Measurements from ENCODE around the gene CACNA1S. TPM values are rescaled to one million over a fixed set of nuclear protein-coding genes. Genes with fewer than 3 reads are reported as not detected.

The CACNA1S gene
- total RNA-seq, 1 donor from 2014 or later = not detected

GRCh38 chr1:201145816-201146215 lies 33.6 kb upstream of the CACNA1S start:
- no peak overlapping the region for H3K27ac Mint-ChIP-seq
- no peak overlapping the region for H3K4me3 Mint-ChIP-seq
- TF ChIP-seq CTCF (IDR thresholded peaks at IDR 0.05; ENCODE audit: unreplicated experiment) = no peak
- H3K9me3 Mint-ChIP-seq = no peaks in the 10 kb centered on the region
- H3K36me3 Mint-ChIP-seq = peaks cover 55% of the 10 kb centered on the region
- peaks cover 2% of the 10 kb centered on the region for H3K4me1 Mint-ChIP-seq
- H3K27me3 Mint-ChIP-seq (ENCODE audit: low read depth) = no peaks in the 10 kb centered on the region
- no peak for DNase-seq (ENCODE audit: low spot score in 2 of 2, unreplicated experiment in 2 of 2)

- Mint-ChIP-seq H3K36me3 (peaks cover 55% of the 10 kb centered on the region), H3K4me1 (peaks cover 4% of the 10 kb centered on the region), H3K27ac (no peak overlapping the region), H3K27me3 (ENCODE audit: low read depth) (no peaks in the 10 kb centered on the region), H3K4me3 (no peak overlapping the region), H3K9me3 (no peaks in the 10 kb centered on the region)
- no peak for DNase-seq (ENCODE audit: low spot score in 2 of 2, unreplicated experiment in 2 of 2)
- TF ChIP-seq CTCF (IDR thresholded peaks at IDR 0.05; ENCODE audit: unreplicated experiment) = no peak
Measured at GRCh38 chr1:201145132-201145531, 32.9 kb upstream of the CACNA1S start.

DNA sequence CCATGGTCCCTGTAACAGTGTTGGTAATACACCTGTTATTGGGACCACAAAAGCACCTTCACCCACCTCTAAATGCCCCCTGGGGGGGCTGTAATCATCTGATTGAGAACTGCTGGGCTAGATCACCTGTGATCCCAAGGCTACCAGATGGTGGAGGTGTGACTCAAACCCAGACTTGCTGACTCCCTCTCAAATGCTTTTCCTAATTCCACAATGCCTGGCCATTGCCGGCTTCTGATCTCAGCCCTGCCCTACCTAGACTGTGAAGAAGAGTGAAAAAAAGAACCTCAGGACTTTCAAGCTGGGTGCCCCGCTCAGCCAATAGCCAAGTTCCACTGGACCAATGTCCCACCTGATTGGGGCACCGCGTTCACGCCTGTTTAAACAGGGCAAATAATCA lies 32.5 kb upstream of the CACNA1S start:
- no peak for DNase-seq (ENCODE audit: low spot score in 2 of 2, unreplicated experiment in 2 of 2)
- Mint-ChIP-seq H3K4me3 (no peak overlapping the region), H3K36me3 (peaks cover 57% of the 10 kb centered on the region), H3K27me3 (ENCODE audit: low read depth) (no peaks in the 10 kb centered on the region), H3K27ac (no peak overlapping the region), H3K9me3 (no peaks in the 10 kb centered on the region), H3K4me1 (peaks cover 7% of the 10 kb centered on the region)
- no peak for TF ChIP-seq CTCF (IDR thresholded peaks at IDR 0.05; ENCODE audit: unreplicated experiment)

- H3K9me3 Mint-ChIP-seq = no peaks in the 10 kb centered on the region
- DNase-seq (ENCODE audit: low spot score in 2 of 2, unreplicated experiment in 2 of 2) = no peak
- no peak for TF ChIP-seq CTCF (IDR thresholded peaks at IDR 0.05; ENCODE audit: unreplicated experiment)
- H3K4me3 Mint-ChIP-seq = no peak overlapping the region
- H3K27ac Mint-ChIP-seq = no peak overlapping the region
- no peaks in the 10 kb centered on the region for H3K27me3 Mint-ChIP-seq (ENCODE audit: low read depth)
- H3K36me3 Mint-ChIP-seq = peaks cover 56% of the 10 kb centered on the region
- peaks cover 7% of the 10 kb centered on the region for H3K4me1 Mint-ChIP-seq
Measured at GRCh38 chr1:201143726-201144635, 31.8 kb upstream of the CACNA1S start.

DNA sequence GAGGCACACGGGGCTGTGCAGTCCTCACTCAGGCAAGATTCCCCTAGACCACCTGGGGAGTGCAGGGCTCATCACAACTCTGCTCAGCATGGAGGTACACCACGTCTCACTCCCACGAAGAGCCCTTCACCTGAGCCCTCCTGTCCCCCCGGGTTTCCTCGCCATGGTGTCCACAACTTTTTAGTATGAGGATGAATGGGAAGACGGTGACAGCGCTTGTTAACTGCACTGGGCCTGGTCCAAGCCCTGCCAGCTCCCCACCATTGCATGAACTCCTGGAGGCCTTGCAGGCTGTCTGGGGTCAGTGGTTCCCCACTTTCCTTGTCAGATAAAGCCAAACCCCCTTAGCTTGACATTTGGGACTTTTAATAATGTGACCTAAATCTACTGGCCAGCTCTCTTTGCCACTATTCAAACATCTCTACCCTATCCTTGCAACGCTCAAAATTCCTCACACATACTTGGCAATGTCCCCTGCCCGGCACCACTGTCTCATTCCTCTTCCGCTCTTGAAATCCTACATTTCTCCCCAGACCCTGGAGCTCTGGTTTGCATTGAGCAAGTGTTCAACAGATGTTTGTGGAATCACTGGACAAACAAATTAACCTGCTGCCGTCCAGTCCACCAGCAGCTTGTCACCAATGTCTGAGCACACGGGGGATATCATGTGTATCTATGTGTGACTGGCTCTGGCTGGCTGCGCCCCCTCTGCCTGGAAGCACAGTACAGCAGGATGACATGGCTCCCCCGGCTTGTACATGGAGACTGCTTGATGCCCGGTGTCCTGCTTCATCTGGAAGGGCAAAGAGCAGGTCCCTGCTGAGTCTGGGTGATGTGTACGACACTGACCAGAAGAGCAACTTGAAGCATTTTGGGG lies 30.9 kb upstream of the CACNA1S start:
- H3K9me3 Mint-ChIP-seq = no peaks in the 10 kb centered on the region
- peaks cover 56% of the 10 kb centered on the region for H3K36me3 Mint-ChIP-seq
- H3K27ac Mint-ChIP-seq = no peak overlapping the region
- no peak for DNase-seq (ENCODE audit: low spot score in 2 of 2, unreplicated experiment in 2 of 2)
- no peaks in the 10 kb centered on the region for H3K27me3 Mint-ChIP-seq (ENCODE audit: low read depth)
- H3K4me1 Mint-ChIP-seq = peaks cover 7% of the 10 kb centered on the region
- no peak overlapping the region for H3K4me3 Mint-ChIP-seq
- no peak for TF ChIP-seq CTCF (IDR thresholded peaks at IDR 0.05; ENCODE audit: unreplicated experiment)

All from mesothelial cell of epicardium (in vitro differentiated cells).